GM12878 (cell line): Measurements from ENCODE around the gene TEX51. TPM values are rescaled to one million over a fixed set of nuclear protein-coding genes. Genes with fewer than 3 reads are reported as not detected.
A peak's percentile ranks its signal among the peaks of the same experiment; 100 is the strongest.

Source experiments
- ATAC-seq: fragments of 200-7000 bp; cut with Tn5 transposase; 3 replicates; pipeline ENCODE4 v1.9.1; 2020; ENCODE audit warnings: mild to moderate bottlenecking, moderate library complexity
- BruUV-seq: library from RNA; stranded (reverse); fragments of 400-500 nt; replicated peaks from 2 replicates; lab custom pipeline; 2021; lab: Mats Ljungman, UMichigan
- CTCF ChIA-PET: fragments of 300-600 bp; sonication (Branson Sonifier 250); formaldehyde crosslinking; extraction: SDS; loops from one replicate; lab custom pipeline; 2021; ENCODE audit warnings: inconsistent platforms; lab: Yijun Ruan, JAX
- POLR2A ChIA-PET: fragments of 350-600 bp; formaldehyde crosslinking; extraction: SDS; loops from one replicate; lab custom pipeline; 2021; ENCODE audit warnings: inconsistent platforms; lab: Charles Lee
- RAD21 ChIA-PET: fragments of 300-600 bp; sonication (Branson Sonifier 250); formaldehyde crosslinking; loops from one replicate; lab custom pipeline; 2023; ENCODE audit warnings: antibody characterized with exemption; ENCODE audit not compliant: unreplicated experiment; lab: Charles Lee
- SMC1A ChIA-PET: fragments of 300-600 bp; sonication (Branson Sonifier 250); formaldehyde crosslinking; loops from one replicate; lab custom pipeline; 2023; ENCODE audit not compliant: unreplicated experiment, uncharacterized antibody; lab: Charles Lee
- DNase-seq: peaks from one replicate; pipeline ENCODE4 v3.0.0-alpha.2; 2011; ENCODE audit warnings: low read depth, low spot score
- FAIRE-seq: peaks from 3 replicates; lab custom pipeline; 2011; peaks lifted over from hg19 to GRCh38; lab: Jason Lieb, UNC
- H2AFZ ChIP-seq: 2 replicates; pipeline ENCODE4 v1.6.0; 2011; ENCODE audit warnings: low read depth, low read length, control low read depth; ENCODE audit not compliant: control insufficient read depth
- H3K27ac ChIP-seq: 2 replicates; pipeline ENCODE4 v1.5.1; 2011; ENCODE audit warnings: control low read depth; ENCODE audit not compliant: control insufficient read depth, insufficient read depth
- H3K27me3 ChIP-seq, 2 experiments: replicated peaks in 1 of 2; 2 replicates each; pipeline versions ENCODE4 v1.6.0 to v1.6.1; 2011; ENCODE audit warnings: low read length in 1 of 2; ENCODE audit not compliant: control insufficient read depth in 2 of 2, insufficient read depth in 2 of 2
- H3K36me3 ChIP-seq, 2 experiments: 2 replicates each; pipeline ENCODE4 v1.5.1; 2011; ENCODE audit warnings: low read length in 1 of 2; ENCODE audit not compliant: control insufficient read depth in 2 of 2, insufficient read depth in 2 of 2
- H3K4me1 ChIP-seq: 2 replicates; pipeline ENCODE4 v1.6.1; 2011; ENCODE audit warnings: mild to moderate bottlenecking, low read length, moderate library complexity, mixed read lengths; ENCODE audit not compliant: control insufficient read depth, insufficient read depth
- H3K4me2 ChIP-seq: 2 replicates; pipeline ENCODE4 v1.6.0; 2011; ENCODE audit warnings: control low read depth; ENCODE audit not compliant: control insufficient read depth, insufficient read depth
- H3K4me3 ChIP-seq: fragments of 200-600 bp; sonication (generic); 2 replicates; pipeline ENCODE4 v1.5.1; 2016
- H3K79me2 ChIP-seq: 2 replicates; pipeline ENCODE4 v1.6.0; 2011; ENCODE audit warnings: low read length; ENCODE audit not compliant: control insufficient read depth, insufficient read depth
- H3K9ac ChIP-seq: 2 replicates; pipeline ENCODE4 v1.8.0; 2011; ENCODE audit warnings: low read length, control low read depth, mixed read lengths; ENCODE audit not compliant: control insufficient read depth, insufficient read depth
- H3K9me3 ChIP-seq: replicated peaks from 3 replicates; pipeline ENCODE4 v1.5.1; 2011; ENCODE audit warnings: mild to moderate bottlenecking, low read length; ENCODE audit not compliant: control insufficient read depth, insufficient read depth
- H4K20me1 ChIP-seq: 2 replicates; pipeline ENCODE4 v1.6.0; 2011; ENCODE audit not compliant: control insufficient read depth, insufficient read depth
- BHLHE40 ChIP-seq, 2 experiments: fragments of 450-650 bp in 1 of 2; IDR thresholded peaks; 2 replicates each; pipeline ENCODE4 v1.6.1; 2011 to 2017; ENCODE audit warnings: low read depth in 2 of 2, borderline replicate concordance in 1 of 2, improper control_type of control experiment in 1 of 2, low read length in 1 of 2, mild to moderate bottlenecking in 1 of 2
- CHD1 ChIP-seq: IDR thresholded peaks from 2 replicates; pipeline ENCODE4 v1.6.1; 2012; ENCODE audit warnings: low read depth, low read length, improper control_type of control experiment
- KLF5 ChIP-seq: fragments of 450-650 bp; IDR thresholded peaks from 2 replicates; pipeline ENCODE4 v1.6.1; 2014; ENCODE audit warnings: mild to moderate bottlenecking; ENCODE audit not compliant: partially characterized antibody
- MTA2 ChIP-seq: fragments of 450-650 bp; IDR thresholded peaks from 2 replicates; pipeline ENCODE4 v1.6.1; 2016; ENCODE audit warnings: low read depth, mild to moderate bottlenecking, moderate library complexity
- SMAD1 ChIP-seq: fragments of 450-650 bp; IDR thresholded peaks from 2 replicates; pipeline ENCODE4 v1.6.1; 2018; ENCODE audit warnings: mild to moderate bottlenecking, low read depth; ENCODE audit not compliant: partially characterized antibody
- SUPT20H ChIP-seq: IDR thresholded peaks from 2 replicates; pipeline ENCODE4 v1.6.1; 2011; ENCODE audit warnings: low read depth, mild to moderate bottlenecking, low read length, moderate library complexity, borderline replicate concordance; ENCODE audit not compliant: control insufficient read depth
- ZNF384 ChIP-seq: IDR thresholded peaks from 2 replicates; pipeline ENCODE4 v1.6.1; 2012; ENCODE audit warnings: low read depth, mild to moderate bottlenecking, low read length, improper control_type of control experiment, borderline replicate concordance
- WGBS: methylation state at CpG from one replicate; pipeline ENCODE4 v1.1.6; 2016; ENCODE audit warnings: low lambda C conversion rate; ENCODE audit not compliant: insufficient replicate concordance, insufficient coverage; ENCODE audit errors: missing lambda C conversion rate; 5-methylcytosine and 5-hydroxymethylcytosine counted together
- in situ Hi-C: fragments of 300-500 bp; cut with MboI; formaldehyde crosslinking; loops from 9 replicates; pipeline ENCODE4 v1.14.3; 2018; ENCODE audit warnings: mixed read lengths
- intact Hi-C: fragments of 100-400 bp; cut with micrococcal nuclease; formaldehyde crosslinking; loops from one replicate; pipeline ENCODE4 v1.14.2; 2022; ENCODE audit not compliant: unreplicated experiment
- polyA plus RNA-seq, 11 experiments: library from polyadenylated mRNA; depleted of rRNA in 4 of 11; unstranded in 6 of 11; stranded (reverse) in 5 of 11; fragments of >200 nt; fragmentation: Nextera tagmentation in 4 of 11; fragmentation: Illumina TruSeq in 1 of 11; extraction: Ambion mirVana in 4 of 11; extraction: Trizol in 1 of 11; gene quantifications; 1 replicate in 1 of 11; 2 replicates in 10 of 11; pipeline versions ENCODE4 v1.2.1 to v1.2.3, GENCODE V29; 2011 to 2016; ENCODE audit warnings: inconsistent platforms in 2 of 11, missing spikeins in 2 of 11, low read depth in 1 of 11
- total RNA-seq, 4 experiments: library from RNA; depleted of rRNA in 3 of 4; stranded (reverse); fragments of >200 nt in 3 of 4; fragmentation: Illumina TruSeq in 1 of 4; extraction: Trizol in 1 of 4; gene quantifications; 2 replicates each; pipeline versions ENCODE4 v1.2.1 to v1.2.3, GENCODE V29; 2013 to 2021

Gene TEX51
- total and polyA plus RNA-seq, 10 of the 15 experiments (the other 5 are each of a cell fraction or from before 2014, with no cell fraction given), result not detected

DNA sequence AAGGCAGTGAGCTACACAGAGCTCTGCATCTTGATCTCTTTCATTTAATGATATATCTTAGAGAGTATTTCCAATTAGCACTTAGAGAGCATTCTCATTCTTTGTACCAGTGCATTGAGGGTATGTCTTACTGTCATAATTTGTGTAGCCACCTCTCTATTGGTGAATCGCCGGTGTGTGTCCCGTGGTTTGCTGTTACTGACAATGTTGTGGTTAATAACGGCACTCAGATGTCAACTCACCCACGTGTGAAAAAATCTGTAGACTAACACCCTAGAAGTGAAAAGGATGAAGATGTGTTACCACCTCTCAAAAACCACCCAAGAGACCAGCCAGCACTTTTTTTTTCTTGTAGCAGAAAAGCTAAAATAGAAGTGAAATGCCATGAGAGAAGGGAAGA is 37.1 kb downstream of the TEX51 start:
- Histone ChIP-seq H3K27ac (no peak overlapping the region), H3K9ac (no peak overlapping the region), H2AFZ (no peak overlapping the region), H4K20me1 (no peaks in the 10 kb centered on the region), H3K36me3 (no peaks in the 10 kb centered on the region), H3K4me3 (no peak overlapping the region), H3K27me3 (no peaks in the 10 kb centered on the region; a peak in 1 of 4 replicates), H3K79me2 (no peaks in the 10 kb centered on the region), H3K9me3 (no peaks in the 10 kb centered on the region), H3K4me2 (no peak overlapping the region), H3K4me1 (no peaks in the 10 kb centered on the region)
- FAIRE-seq (no peak), ATAC-seq (peak; percentile 68), DNase-seq (no peak)
- intact Hi-C loops, result no loop called here
- TF ChIP-seq MTA2 (peak; percentile 29; the same call in 1 of the 2 replicates), SMAD1 (no peak), KLF5 (no peak), ZNF384 (peak; percentile 41; the same call in 1 of the 2 replicates), SUPT20H (no peak), BHLHE40 (IDR thresholded peaks at IDR 0.05; ENCODE audit: borderline replicate concordance in 1 of 2, low read depth in 2 of 2, low read length in 1 of 2) (peak; percentile 13 to 39; a peak in 1 of 4 replicates), CHD1 (no peak)
- no TSS peak for BruUV-seq
- in situ Hi-C loops, result no loop called here
- POLR2A ChIA-PET, result no interaction called here
- RAD21 ChIA-PET, result no interaction called here
- SMC1A ChIA-PET, result interaction anchor here (0.6 kb wide), 1 partner anchor 24 kb away, joined by 3 read pairs; no protein-coding TSS in a partner anchor
- CTCF ChIA-PET, result interaction anchor here (0.7 to 1.5 kb wide), 2 partner anchors 11 to 36 kb away, joined by 3 to 5 read pairs; no protein-coding TSS in a partner anchor
- WGBS, result under 1% methylated on average over 5 of the region's 5 CpGs
